ENCODE measurements around the gene SYF2. TPM values are rescaled to one million over a fixed set of nuclear protein-coding genes. Genes with fewer than 3 reads are reported as not detected.
A peak's percentile ranks its signal among the peaks of the same experiment; 100 is the strongest.

SYF2 gene
- total and polyA plus RNA-seq, 2 of the 13 experiments (the other 11 are each of a cell fraction or from before 2014, with no cell fraction given): 17.8 to 34.1 TPM

DNA sequence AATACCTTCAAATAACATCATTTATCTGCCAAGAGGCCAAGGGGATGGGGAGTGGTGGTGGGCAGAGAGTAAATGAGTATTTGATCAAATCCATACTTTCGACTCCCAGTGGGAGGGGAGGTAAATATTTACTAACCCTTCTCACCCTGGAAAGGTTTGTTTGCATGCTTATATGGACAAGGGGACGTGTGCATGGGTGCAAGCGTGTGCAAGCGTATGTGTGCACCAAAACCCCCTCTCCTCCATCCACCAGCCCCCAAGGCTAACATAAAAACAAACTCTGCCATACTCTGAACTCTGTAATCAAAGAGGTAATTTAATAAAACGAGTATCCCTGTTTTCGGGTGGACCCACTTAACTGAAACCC is 58.0 kb downstream of the SYF2 start (continued):
- no peak for TF ChIP-seq GABPA (IDR thresholded peaks at IDR 0.05; ENCODE audit: low read depth, low read length)
- TF ChIP-seq GABPA (CRISPR knock-in tag; IDR thresholded peaks at IDR 0.05; ENCODE audit: low read depth): peak; percentile 12; the same call in 1 of the 2 replicates
- TF ChIP-seq MIER2 (CRISPR knock-in tag; IDR thresholded peaks at IDR 0.05): no peak
- no peak for TF ChIP-seq AGO1 (IDR thresholded peaks at IDR 0.05; ENCODE audit: low read depth, low read length, poor library complexity, severe bottlenecking)
- peak; percentile 26; the same call in 1 of the 2 replicates for TF ChIP-seq ZNF543 (CRISPR knock-in tag; IDR thresholded peaks at IDR 0.05)
- TF ChIP-seq LCORL (IDR thresholded peaks at IDR 0.05): no peak
- TF ChIP-seq LCORL (CRISPR knock-in tag; IDR thresholded peaks at IDR 0.05): 0 out of 2 replicates have a peak, but pooled peaks have one; percentile 19
- no peak for TF ChIP-seq ZMYM3 (CRISPR knock-in tag; IDR thresholded peaks at IDR 0.05)
- TF ChIP-seq, protein P1, sequence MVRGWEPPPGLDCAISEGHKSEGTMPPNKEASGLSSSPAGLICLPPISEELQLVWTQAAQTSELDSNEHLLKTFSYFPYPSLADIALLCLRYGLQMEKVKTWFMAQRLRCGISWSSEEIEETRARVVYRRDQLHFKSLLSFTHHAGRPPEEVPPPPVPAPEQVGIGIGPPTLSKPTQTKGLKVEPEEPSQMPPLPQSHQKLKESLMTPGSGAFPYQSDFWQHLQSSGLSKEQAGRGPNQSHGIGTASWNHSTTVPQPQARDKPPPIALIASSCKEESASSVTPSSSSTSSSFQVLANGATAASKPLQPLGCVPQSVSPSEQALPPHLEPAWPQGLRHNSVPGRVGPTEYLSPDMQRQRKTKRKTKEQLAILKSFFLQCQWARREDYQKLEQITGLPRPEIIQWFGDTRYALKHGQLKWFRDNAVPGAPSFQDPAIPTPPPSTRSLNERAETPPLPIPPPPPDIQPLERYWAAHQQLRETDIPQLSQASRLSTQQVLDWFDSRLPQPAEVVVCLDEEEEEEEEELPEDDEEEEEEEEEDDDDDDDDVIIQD (CRISPR knock-in tag; IDR thresholded peaks at IDR 0.05; ENCODE audit: low read depth): no peak; the same call in 1 of the 2 replicates
- TF ChIP-seq ZNF263 (CRISPR knock-in tag; IDR thresholded peaks at IDR 0.05): no peak
- peak; percentile 65 for TF ChIP-seq ZMAT3 (CRISPR knock-in tag; conservative IDR thresholded peaks at IDR 0.05)
- TF ChIP-seq HDAC1 (CRISPR knock-in tag; IDR thresholded peaks at IDR 0.05): peak; percentile 40; the same call in 1 of the 2 replicates
- peak in 1 of 2 experiments; percentile 78; a peak in 2 of 4 replicates for TF ChIP-seq EP300 (IDR thresholded peaks at IDR 0.05; ENCODE audit: low read depth in 2 of 2, low read length in 2 of 2)
- 0 out of 2 replicates have a peak, but pooled peaks have one; percentile 19 for TF ChIP-seq EP300 (CRISPR knock-in tag; IDR thresholded peaks at IDR 0.05; ENCODE audit: borderline replicate concordance)
- TF ChIP-seq TARDBP (CRISPR knock-in tag; IDR thresholded peaks at IDR 0.05): 0 out of 2 replicates have a peak, but pooled peaks have one; percentile 31
- TF ChIP-seq, protein P2, sequence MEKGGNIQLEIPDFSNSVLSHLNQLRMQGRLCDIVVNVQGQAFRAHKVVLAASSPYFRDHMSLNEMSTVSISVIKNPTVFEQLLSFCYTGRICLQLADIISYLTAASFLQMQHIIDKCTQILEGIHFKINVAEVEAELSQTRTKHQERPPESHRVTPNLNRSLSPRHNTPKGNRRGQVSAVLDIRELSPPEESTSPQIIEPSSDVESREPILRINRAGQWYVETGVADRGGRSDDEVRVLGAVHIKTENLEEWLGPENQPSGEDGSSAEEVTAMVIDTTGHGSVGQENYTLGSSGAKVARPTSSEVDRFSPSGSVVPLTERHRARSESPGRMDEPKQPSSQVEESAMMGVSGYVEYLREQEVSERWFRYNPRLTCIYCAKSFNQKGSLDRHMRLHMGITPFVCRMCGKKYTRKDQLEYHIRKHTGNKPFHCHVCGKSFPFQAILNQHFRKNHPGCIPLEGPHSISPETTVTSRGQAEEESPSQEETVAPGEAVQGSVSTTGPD (CRISPR knock-in tag; IDR thresholded peaks at IDR 0.05): no peak
- peak; percentile 100 for TF ChIP-seq SP5 (CRISPR knock-in tag; IDR thresholded peaks at IDR 0.05; ENCODE audit: borderline replicate concordance, low read depth)
- no peak for TF ChIP-seq ATF7-NPFF (CRISPR knock-in tag; IDR thresholded peaks at IDR 0.05; ENCODE audit: low read depth)
- TF ChIP-seq IKZF1 (IDR thresholded peaks at IDR 0.05): no peak
- no peak for TF ChIP-seq ZNF607 (CRISPR knock-in tag; IDR thresholded peaks at IDR 0.05; ENCODE audit: borderline replicate concordance)
- TF ChIP-seq ONECUT2 (CRISPR knock-in tag; IDR thresholded peaks at IDR 0.05): 0 out of 2 replicates have a peak, but pooled peaks have one; percentile 43
- 0 out of 2 replicates have a peak, but pooled peaks have one; percentile 8 for TF ChIP-seq CCDC6 (CRISPR knock-in tag; IDR thresholded peaks at IDR 0.05)
- TF ChIP-seq, protein P3, sequence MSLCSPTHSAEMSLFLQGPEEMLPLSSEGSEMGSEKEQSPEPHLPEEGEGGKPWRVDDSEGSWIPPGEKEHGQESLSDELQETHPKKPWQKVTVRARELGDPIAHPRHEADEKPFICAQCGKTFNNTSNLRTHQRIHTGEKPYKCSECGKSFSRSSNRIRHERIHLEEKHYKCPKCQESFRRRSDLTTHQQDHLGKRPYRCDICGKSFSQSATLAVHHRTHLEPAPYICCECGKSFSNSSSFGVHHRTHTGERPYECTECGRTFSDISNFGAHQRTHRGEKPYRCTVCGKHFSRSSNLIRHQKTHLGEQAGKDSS (CRISPR knock-in tag; IDR thresholded peaks at IDR 0.05; ENCODE audit: borderline replicate concordance, low read depth): peak; percentile 13; the same call in 1 of the 2 replicates
- no peak for TF ChIP-seq ZBTB1 (CRISPR knock-in tag; IDR thresholded peaks at IDR 0.05; ENCODE audit: borderline replicate concordance)
- peak; percentile 81 for TF ChIP-seq MED1 (CRISPR knock-in tag; IDR thresholded peaks at IDR 0.05)
- TF ChIP-seq, protein P4, sequence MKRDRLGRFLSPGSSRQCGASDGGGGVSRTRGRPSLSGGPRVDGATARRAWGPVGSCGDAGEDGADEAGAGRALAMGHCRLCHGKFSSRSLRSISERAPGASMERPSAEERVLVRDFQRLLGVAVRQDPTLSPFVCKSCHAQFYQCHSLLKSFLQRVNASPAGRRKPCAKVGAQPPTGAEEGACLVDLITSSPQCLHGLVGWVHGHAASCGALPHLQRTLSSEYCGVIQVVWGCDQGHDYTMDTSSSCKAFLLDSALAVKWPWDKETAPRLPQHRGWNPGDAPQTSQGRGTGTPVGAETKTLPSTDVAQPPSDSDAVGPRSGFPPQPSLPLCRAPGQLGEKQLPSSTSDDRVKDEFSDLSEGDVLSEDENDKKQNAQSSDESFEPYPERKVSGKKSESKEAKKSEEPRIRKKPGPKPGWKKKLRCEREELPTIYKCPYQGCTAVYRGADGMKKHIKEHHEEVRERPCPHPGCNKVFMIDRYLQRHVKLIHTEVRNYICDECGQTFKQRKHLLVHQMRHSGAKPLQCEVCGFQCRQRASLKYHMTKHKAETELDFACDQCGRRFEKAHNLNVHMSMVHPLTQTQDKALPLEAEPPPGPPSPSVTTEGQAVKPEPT (CRISPR knock-in tag; IDR thresholded peaks at IDR 0.05; ENCODE audit: low read depth): no peak
- peak; percentile 90; the same call in 1 of the 2 replicates for TF ChIP-seq TBX2 (CRISPR knock-in tag; IDR thresholded peaks at IDR 0.05; ENCODE audit: borderline replicate concordance)
- no peak for TF ChIP-seq SIX4 (CRISPR knock-in tag; IDR thresholded peaks at IDR 0.05)

Measured in HepG2 (cell line).